GM18951 (cell line): Measurements from ENCODE around the gene PHACTR1.

Source experiments
- POLR2A ChIP-seq: IDR thresholded peaks from 4 replicates; pipeline ENCODE4 v1.6.1; 2011; ENCODE audit warnings: mild to moderate bottlenecking; ENCODE audit not compliant: insufficient read length, insufficient read depth; ENCODE audit errors: extremely low read depth
- in situ Hi-C: fragments of 300-500 bp; cut with MboI; formaldehyde crosslinking; loops from one replicate; pipeline ENCODE4 v1.12.0; 2022; ENCODE audit warnings: low sequenced_read_pairs, mixed read lengths, inconsistent platforms; ENCODE audit not compliant: unreplicated experiment

PHACTR1 gene

GRCh38 chr6:12800120-12800519 is 83.6 kb downstream of the PHACTR1 start:
- in situ Hi-C loops = no loop called here

GRCh38 chr6:12801141-12801540 is 84.6 kb downstream of the PHACTR1 start:
- in situ Hi-C loops = no loop called here
- no peak for TF ChIP-seq POLR2A

More at GRCh38 chr6:12800120-12800519, 83.6 kb downstream of the PHACTR1 start:
- TF ChIP-seq POLR2A = no peak

GRCh38 chr6:12802440-12802839 is 85.9 kb downstream of the PHACTR1 start:
- in situ Hi-C loops = no loop called here
- TF ChIP-seq POLR2A = no peak

GRCh38 chr6:12803486-12803885 is 86.9 kb downstream of the PHACTR1 start:
- in situ Hi-C loops = no loop called here

DNA sequence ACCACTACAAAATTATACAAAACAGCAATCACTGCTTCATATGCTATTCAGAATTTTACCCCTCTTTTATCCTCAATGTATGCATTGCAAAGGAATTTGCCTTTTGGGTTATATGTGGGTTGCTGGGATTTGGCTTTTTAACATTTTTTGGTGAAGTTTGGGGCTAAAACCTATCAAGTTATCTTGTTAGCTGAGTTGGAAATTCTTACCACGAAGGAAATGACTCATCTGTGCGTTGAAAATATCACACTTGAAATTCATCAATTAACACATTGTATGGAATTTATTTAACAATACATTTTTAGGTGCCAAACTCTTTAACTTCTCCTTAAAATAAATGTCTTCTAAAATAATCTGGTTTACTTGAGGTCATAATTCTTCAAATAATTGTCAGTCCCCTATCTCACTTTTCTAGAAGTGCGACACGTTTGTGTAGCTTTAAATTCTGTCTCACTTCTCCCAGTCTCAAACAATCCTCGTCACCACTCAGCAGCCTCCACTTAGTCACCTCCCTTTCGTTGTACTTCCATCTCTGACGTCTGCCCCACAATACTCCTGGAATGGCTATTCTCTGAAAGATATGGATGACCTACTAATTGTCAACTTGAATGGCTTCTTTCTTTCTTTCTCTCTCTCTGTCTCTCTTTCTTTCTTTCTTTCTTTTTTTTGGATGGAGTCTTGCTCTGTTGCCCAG is 88.5 kb downstream of the PHACTR1 start:
- no peak for TF ChIP-seq POLR2A
- in situ Hi-C loops = no loop called here

More at GRCh38 chr6:12803486-12803885, 86.9 kb downstream of the PHACTR1 start:
- TF ChIP-seq POLR2A = no peak

GRCh38 chr6:12806136-12806535 is 89.6 kb downstream of the PHACTR1 start:
- no peak for TF ChIP-seq POLR2A
- in situ Hi-C loops = no loop called here

DNA sequence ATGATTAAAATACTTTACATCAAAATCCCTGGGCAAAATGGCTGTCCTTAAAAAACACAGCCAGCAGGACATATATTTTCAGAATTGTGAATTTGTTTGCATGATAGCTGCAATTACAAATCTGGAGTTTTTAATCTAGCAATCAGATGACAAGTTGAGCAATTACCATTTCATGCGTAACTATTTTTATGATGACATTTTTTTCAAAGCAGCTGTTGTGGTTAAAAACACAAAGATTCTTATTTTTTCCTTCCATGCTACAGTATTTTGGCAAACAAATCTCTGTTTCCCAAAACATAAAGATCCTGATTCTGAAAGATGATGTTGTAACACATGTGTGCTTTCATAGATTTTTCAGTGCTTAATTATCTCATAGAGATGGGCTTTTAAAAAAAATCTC is 90.2 kb downstream of the PHACTR1 start:
- no peak for TF ChIP-seq POLR2A
- in situ Hi-C loops = no loop called here

GRCh38 chr6:12811519-12811918 is 95.0 kb downstream of the PHACTR1 start:
- in situ Hi-C loops = no loop called here
- no peak for TF ChIP-seq POLR2A

DNA sequence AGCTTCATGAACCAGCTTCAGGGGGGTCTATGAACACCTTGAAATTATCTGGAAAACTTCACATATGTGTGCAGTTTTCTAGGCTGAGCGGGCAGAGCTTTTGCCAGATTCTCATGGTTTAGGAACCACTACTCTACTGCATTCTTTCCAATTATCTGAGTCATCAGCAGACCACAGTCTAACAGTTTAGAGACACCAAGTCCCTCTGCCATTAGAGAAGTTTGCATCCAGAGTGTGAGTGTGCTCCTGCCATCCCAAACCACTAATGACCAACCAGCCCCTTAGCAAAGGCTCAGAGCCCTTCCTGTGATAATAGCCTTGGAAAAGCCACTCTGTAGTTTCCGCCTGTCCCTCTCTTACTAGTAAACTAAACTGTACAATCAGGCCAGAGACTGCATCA is 96.8 kb downstream of the PHACTR1 start:
- no peak for TF ChIP-seq POLR2A
- in situ Hi-C loops = no loop called here

GRCh38 chr6:12814015-12814414 is 97.4 kb downstream of the PHACTR1 start:
- in situ Hi-C loops = no loop called here

DNA sequence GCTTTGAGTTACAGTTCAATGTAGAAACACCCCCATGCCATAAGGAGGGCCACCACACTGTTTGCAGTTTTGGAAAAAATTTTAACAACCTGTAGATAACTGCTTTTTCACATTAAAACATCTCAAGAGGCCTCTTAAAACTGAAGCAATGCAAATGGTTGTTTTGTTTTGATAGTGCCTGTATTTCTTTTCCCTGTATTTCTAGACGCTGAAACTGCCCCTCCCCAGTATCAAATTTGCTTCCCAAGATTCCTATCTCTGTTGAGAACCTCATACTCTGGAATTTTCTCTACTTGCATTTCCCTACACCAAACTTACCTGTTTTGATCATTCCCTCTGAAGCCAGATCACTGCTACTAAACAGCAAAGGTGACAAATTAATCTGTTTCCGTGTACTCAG is 98.5 kb downstream of the PHACTR1 start:
- no peak for TF ChIP-seq POLR2A
- in situ Hi-C loops = no loop called here

More at GRCh38 chr6:12814015-12814414, 97.4 kb downstream of the PHACTR1 start:
- TF ChIP-seq POLR2A = no peak

GRCh38 chr6:12815884-12816600 is 99.5 kb downstream of the PHACTR1 start:
- in situ Hi-C loops = no loop called here
- no peak for TF ChIP-seq POLR2A

DNA sequence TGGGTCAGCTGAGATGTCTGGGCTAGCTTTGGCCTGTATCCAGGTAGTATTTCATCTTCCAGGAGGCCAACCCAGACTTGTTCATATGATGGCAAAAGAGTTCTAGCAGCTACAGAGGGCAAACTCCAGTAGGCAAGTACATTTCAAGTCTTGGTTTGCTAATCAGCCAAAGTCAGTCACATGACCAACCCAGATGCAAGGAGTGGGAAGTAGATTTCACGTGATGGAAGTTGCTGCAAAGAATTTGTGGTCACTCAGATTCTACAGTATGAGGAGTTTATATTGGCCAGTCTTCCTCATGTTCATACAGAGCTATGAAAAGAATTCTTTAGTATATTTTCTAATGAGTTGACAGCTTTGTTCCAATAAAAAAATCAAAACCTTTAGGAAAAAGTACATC is 101.8 kb downstream of the PHACTR1 start:
- in situ Hi-C loops = no loop called here
- no peak for TF ChIP-seq POLR2A

- in situ Hi-C loops = no loop called here
Measured at GRCh38 chr6:12823847-12824246, 107.3 kb downstream of the PHACTR1 start.

DNA sequence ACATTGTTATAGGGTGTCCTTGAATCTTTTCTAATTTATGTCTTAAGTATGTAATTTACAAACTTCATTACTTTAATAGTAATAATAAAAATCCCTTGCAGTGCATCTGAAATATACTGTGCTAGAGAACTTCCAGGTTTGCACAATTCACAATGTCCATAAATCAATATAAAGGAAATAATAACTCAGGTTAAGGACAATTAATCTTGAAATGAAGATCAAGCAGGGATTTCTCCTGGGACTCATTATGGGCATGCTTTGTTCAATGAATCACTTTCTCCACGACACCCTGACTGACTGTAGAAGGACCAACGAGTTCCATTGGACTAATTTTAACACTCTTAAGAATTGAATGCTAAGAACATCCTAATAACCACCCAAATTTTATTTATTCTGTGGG is 110.0 kb downstream of the PHACTR1 start:
- in situ Hi-C loops = no loop called here
- TF ChIP-seq POLR2A = no peak

More at GRCh38 chr6:12823847-12824246, 107.3 kb downstream of the PHACTR1 start:
- TF ChIP-seq POLR2A = no peak

- in situ Hi-C loops = no loop called here
- TF ChIP-seq POLR2A = no peak
Measured at GRCh38 chr6:12827921-12828320, 111.4 kb downstream of the PHACTR1 start.
